T47D (cell line): ENCODE results near the gene EHD2.
A peak's percentile ranks its signal among the peaks of the same experiment; 100 is the strongest.
"Not testable (repeated sequence)": the region's sequence is repeated elsewhere in the genome, so short reads cannot be mapped to it uniquely, and the experiment has no call there.

Experiments
- DNase-seq, 2 experiments: peaks; one replicate each; pipeline versions ENCODE4 v3.0.0 to v3.0.0-alpha.2; 2011 to 2012; ENCODE audit warnings: low read depth in 1 of 2, low spot score in 1 of 2
- JUND ChIP-seq: IDR thresholded peaks from 2 replicates; pipeline ENCODE4 v1.6.1; 2012; ENCODE audit warnings: low read depth
- in situ Hi-C: cut with HindIII; loops from 2 replicates; pipeline ENCODE4 v1.10.0; 2016; ENCODE audit warnings: low sequenced_read_pairs, low pct_unique_long_range_greater_than_20kb

The EHD2 gene

GRCh38 chr19:47729468-47729798, 16.2 kb downstream of the EHD2 start:
- in situ Hi-C loops, result no loop called here
- peak; percentile 48 to 96 for DNase-seq
- peak; percentile 59; the same call in 1 of the 2 replicates for TF ChIP-seq JUND

- TF ChIP-seq JUND, result no peak
- in situ Hi-C loops, result no loop called here
- peak; percentile 45 to 91 for DNase-seq
Measured at GRCh38 chr19:47729799-47730520, 16.7 kb downstream of the EHD2 start.

DNA sequence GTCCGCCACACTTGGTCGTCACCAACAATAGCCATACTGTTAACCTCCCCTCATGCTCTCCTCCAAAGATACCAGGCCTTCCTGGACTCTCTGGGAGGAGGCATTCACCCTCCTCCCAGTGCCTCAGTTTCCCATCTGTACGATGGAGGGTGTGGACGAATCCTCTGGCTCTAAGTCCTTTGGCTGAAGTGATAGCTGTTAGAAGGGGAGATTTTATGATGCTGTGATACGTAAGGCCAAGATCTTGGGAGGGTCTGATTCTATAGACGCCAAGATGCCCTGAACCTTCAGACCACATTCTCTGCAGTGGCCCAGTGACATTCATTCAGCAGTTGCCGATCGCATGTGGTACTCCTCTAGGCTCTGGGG, 17.3 kb downstream of the EHD2 start:
- in situ Hi-C loops, result no loop called here
- TF ChIP-seq JUND, result no peak
- DNase-seq, result no peak

DNA sequence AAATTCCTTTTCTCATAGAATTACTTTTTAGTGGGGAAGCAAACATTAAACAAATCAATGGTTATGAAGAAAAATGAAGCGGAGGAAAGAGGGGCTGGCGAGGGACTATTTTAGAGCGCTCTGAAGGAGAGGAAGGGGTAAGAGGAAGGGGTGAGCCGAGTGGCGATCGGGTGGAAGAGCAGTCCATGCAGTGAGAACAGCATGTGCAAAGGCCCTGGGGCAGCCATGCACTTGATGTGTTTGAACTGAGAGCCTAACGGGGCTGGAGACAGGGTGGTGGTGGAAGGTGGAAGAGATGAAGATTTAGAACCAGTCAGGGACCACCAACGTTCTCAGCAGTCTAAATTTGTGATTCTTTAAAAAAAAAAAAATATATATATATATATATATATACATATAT, 17.7 kb downstream of the EHD2 start:
- in situ Hi-C loops, result no loop called here
- TF ChIP-seq JUND, result no peak
- DNase-seq, result no peak

DNA sequence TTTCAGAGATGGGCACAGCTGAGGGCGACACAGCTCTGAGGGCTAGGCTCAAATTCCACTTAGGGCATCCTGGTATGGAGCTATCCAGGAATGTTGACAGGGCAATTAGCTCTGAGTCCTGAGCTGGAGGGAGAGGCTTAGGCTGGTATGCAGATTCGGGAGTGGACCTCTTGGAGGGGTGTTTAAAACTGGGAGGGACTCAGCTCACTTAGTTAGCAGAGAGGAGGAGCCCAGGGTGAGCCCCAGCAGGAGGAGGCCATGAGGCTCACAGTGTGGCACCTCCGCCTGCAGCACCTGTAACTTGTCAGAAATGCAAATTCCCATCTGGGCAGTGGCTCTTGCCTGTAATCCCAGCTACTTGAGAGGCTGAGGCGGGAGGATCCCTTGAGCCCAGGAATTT, 21.9 kb downstream of the EHD2 start:
- DNase-seq, result peak in 1 of 2 experiments; percentile 42
- no peak for TF ChIP-seq JUND
- in situ Hi-C loops, result no loop called here

DNA sequence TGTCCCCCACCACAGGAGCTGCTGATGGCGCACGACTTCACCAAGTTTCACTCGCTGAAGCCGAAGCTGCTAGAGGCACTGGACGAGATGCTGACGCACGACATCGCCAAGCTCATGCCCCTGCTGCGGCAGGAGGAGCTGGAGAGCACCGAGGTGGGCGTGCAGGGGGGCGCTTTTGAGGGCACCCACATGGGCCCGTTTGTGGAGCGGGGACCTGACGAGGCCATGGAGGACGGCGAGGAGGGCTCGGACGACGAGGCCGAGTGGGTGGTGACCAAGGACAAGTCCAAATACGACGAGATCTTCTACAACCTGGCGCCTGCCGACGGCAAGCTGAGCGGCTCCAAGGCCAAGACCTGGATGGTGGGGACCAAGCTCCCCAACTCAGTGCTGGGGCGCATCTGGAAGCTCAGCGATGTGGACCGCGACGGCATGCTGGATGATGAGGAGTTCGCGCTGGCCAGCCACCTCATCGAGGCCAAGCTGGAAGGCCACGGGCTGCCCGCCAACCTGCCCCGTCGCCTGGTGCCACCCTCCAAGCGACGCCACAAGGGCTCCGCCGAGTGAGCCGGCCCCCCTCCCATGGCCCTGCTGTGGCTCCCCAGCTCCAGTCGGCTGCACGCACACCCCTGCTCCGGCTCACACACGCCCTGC, 27.8 kb downstream of the EHD2 start:
- in situ Hi-C loops, result no loop called here
- no peak for TF ChIP-seq JUND
- no peak for DNase-seq

GRCh38 chr19:47741544-47742140, 28.4 kb downstream of the EHD2 start:
- TF ChIP-seq JUND, result no peak
- in situ Hi-C loops, result no loop called here
- no peak for DNase-seq

GRCh38 chr19:47742634-47743033, 29.4 kb downstream of the EHD2 start:
- in situ Hi-C loops, result no loop called here
- no peak for DNase-seq
- TF ChIP-seq JUND, result no peak

- peak; percentile 88 to 96 for DNase-seq
- TF ChIP-seq JUND, result no peak
- in situ Hi-C loops, result no loop called here
Measured at GRCh38 chr19:47745010-47745901, 32.0 kb downstream of the EHD2 start, which contains the start of gene NOP53. TSS of gene NOP53 (plus strand) at chr19:47745546. CDS start at chr19:47745560, 14 bp downstream.

DNA sequence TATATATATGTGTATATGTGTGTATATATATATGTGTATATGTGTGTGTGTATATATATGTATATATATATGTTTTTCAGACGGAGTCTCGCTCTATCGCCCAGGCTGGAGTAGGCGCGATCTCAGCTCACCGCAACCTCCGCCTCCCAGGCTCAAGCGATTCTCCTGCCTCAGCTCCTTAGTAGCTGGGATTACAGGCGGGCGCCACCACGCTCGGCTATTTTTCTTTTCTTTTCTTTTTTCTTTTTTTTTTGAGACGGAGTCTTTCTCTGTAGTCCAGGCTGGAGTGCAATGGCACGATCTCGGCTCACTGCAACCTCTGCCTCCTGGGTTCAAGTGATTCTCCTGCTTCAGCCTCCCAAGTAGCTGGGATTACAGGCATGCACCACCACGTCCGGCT, 32.9 kb downstream of the EHD2 start:
- DNase-seq, in situ Hi-C loops: not testable (repeated sequence)

- DNase-seq, result no peak
- TF ChIP-seq JUND, result no peak
- in situ Hi-C loops, result no loop called here
Measured at GRCh38 chr19:47749326-47749725, 36.1 kb downstream of the EHD2 start.

- in situ Hi-C loops, result no loop called here
- DNase-seq, result no peak
- no peak for TF ChIP-seq JUND
Measured at GRCh38 chr19:47750752-47751151, 37.5 kb downstream of the EHD2 start.
